HUES48 (cell line): ENCODE measurements around the gene PMFBP1.

Source experiments
- H3K27ac ChIP-seq: one replicate; pipeline ENCODE4 v1.7.0; 2013; ENCODE audit warnings: low read depth, low read length, inconsistent platforms
- H3K27me3 ChIP-seq: 2 replicates; pipeline ENCODE4 v1.6.1; 2013; ENCODE audit warnings: mild to moderate bottlenecking, low read length; ENCODE audit not compliant: control insufficient read depth, insufficient read depth
- H3K36me3 ChIP-seq: 2 replicates; pipeline ENCODE4 v1.6.1; 2013; ENCODE audit warnings: low read length; ENCODE audit not compliant: control insufficient read depth, insufficient read depth
- H3K4me1 ChIP-seq: 2 replicates; pipeline ENCODE4 v1.6.1; 2013; ENCODE audit warnings: mild to moderate bottlenecking, low read length; ENCODE audit not compliant: control insufficient read depth, insufficient read depth
- H3K4me3 ChIP-seq: 2 replicates; pipeline ENCODE4 v1.5.1; 2013; ENCODE audit warnings: mild to moderate bottlenecking, low read depth, low read length
- H3K9ac ChIP-seq: 2 replicates; pipeline ENCODE4 v1.6.1; 2013; ENCODE audit warnings: mild to moderate bottlenecking, low read depth, low read length, moderate library complexity
- H3K9me3 ChIP-seq: 2 replicates; pipeline ENCODE4 v1.6.1; 2013; ENCODE audit warnings: low read length; ENCODE audit not compliant: control insufficient read depth, insufficient read depth

PMFBP1 gene

GRCh38 chr16:72203401-72203800 lies 31.4 kb upstream of the PMFBP1 start:
- H3K27ac ChIP-seq = no peak overlapping the region
- H3K4me3 ChIP-seq = no peak overlapping the region
- no peaks in the 10 kb centered on the region for H3K36me3 ChIP-seq
- no peaks in the 10 kb centered on the region for H3K27me3 ChIP-seq
- H3K9me3 ChIP-seq = no peaks in the 10 kb centered on the region
- no peak overlapping the region for H3K9ac ChIP-seq
- H3K4me1 ChIP-seq = peaks cover 18% of the 10 kb centered on the region

- Histone ChIP-seq H3K4me3 (no peak overlapping the region), H3K27ac (no peak overlapping the region), H3K4me1 (peaks cover 18% of the 10 kb centered on the region), H3K27me3 (no peaks in the 10 kb centered on the region), H3K36me3 (no peaks in the 10 kb centered on the region), H3K9ac (no peak overlapping the region), H3K9me3 (no peaks in the 10 kb centered on the region)
Observed at GRCh38 chr16:72202014-72202413, 30.1 kb upstream of the PMFBP1 start.

GRCh38 chr16:72201387-72201786 lies 29.4 kb upstream of the PMFBP1 start:
- Histone ChIP-seq H3K27ac (no peak overlapping the region), H3K9ac (no peak overlapping the region), H3K4me3 (no peak overlapping the region), H3K36me3 (no peaks in the 10 kb centered on the region), H3K27me3 (no peaks in the 10 kb centered on the region), H3K4me1 (peaks cover 18% of the 10 kb centered on the region), H3K9me3 (no peaks in the 10 kb centered on the region)

GRCh38 chr16:72199761-72200337 lies 27.9 kb upstream of the PMFBP1 start:
- Histone ChIP-seq H3K36me3 (no peaks in the 10 kb centered on the region), H3K27me3 (no peaks in the 10 kb centered on the region), H3K9ac (no peak overlapping the region), H3K4me3 (no peak overlapping the region), H3K27ac (no peak overlapping the region), H3K9me3 (no peaks in the 10 kb centered on the region), H3K4me1 (peaks cover 25% of the 10 kb centered on the region)

- peaks cover 33% of the 10 kb centered on the region for H3K4me1 ChIP-seq
- no peak overlapping the region for H3K27ac ChIP-seq
- H3K9ac ChIP-seq = no peak overlapping the region
- H3K27me3 ChIP-seq = no peaks in the 10 kb centered on the region
- H3K36me3 ChIP-seq = no peaks in the 10 kb centered on the region
- H3K9me3 ChIP-seq = no peaks in the 10 kb centered on the region
- H3K4me3 ChIP-seq = no peak overlapping the region
Observed at GRCh38 chr16:72198771-72199201, 26.8 kb upstream of the PMFBP1 start.

GRCh38 chr16:72198021-72198711 lies 26.2 kb upstream of the PMFBP1 start:
- Histone ChIP-seq H3K4me3 (no peak overlapping the region), H3K36me3 (no peaks in the 10 kb centered on the region), H3K27ac (no peak overlapping the region), H3K9me3 (no peaks in the 10 kb centered on the region), H3K9ac (no peak overlapping the region), H3K4me1 (peaks cover 27% of the 10 kb centered on the region), H3K27me3 (no peaks in the 10 kb centered on the region)

GRCh38 chr16:72197545-72197944 lies 25.6 kb upstream of the PMFBP1 start:
- Histone ChIP-seq H3K9me3 (no peaks in the 10 kb centered on the region), H3K27ac (no peak overlapping the region), H3K9ac (no peak overlapping the region), H3K4me1 (peaks cover 21% of the 10 kb centered on the region), H3K27me3 (no peaks in the 10 kb centered on the region), H3K36me3 (no peaks in the 10 kb centered on the region), H3K4me3 (no peak overlapping the region)

GRCh38 chr16:72195609-72196008 lies 23.7 kb upstream of the PMFBP1 start:
- no peaks in the 10 kb centered on the region for H3K36me3 ChIP-seq
- peaks cover 21% of the 10 kb centered on the region for H3K4me1 ChIP-seq
- H3K9me3 ChIP-seq = no peaks in the 10 kb centered on the region
- H3K4me3 ChIP-seq = no peak overlapping the region
- no peak overlapping the region for H3K27ac ChIP-seq
- H3K27me3 ChIP-seq = no peaks in the 10 kb centered on the region
- H3K9ac ChIP-seq = no peak overlapping the region

GRCh38 chr16:72191551-72191950 lies 19.6 kb upstream of the PMFBP1 start:
- H3K27me3 ChIP-seq = no peaks in the 10 kb centered on the region
- no peak overlapping the region for H3K27ac ChIP-seq
- H3K4me3 ChIP-seq = no peak overlapping the region
- H3K36me3 ChIP-seq = no peaks in the 10 kb centered on the region
- H3K9me3 ChIP-seq = no peaks in the 10 kb centered on the region
- H3K4me1 ChIP-seq = peaks cover 16% of the 10 kb centered on the region
- H3K9ac ChIP-seq = no peak overlapping the region

- H3K27me3 ChIP-seq = no peaks in the 10 kb centered on the region
- H3K36me3 ChIP-seq = no peaks in the 10 kb centered on the region
- no peaks in the 10 kb centered on the region for H3K9me3 ChIP-seq
- H3K4me1 ChIP-seq = peaks cover 10% of the 10 kb centered on the region
- H3K9ac ChIP-seq = no peak overlapping the region
- H3K4me3 ChIP-seq = no peak overlapping the region
- no peak overlapping the region for H3K27ac ChIP-seq
Observed at GRCh38 chr16:72189865-72190371, 18.0 kb upstream of the PMFBP1 start.

- H3K9me3 ChIP-seq = no peaks in the 10 kb centered on the region
- no peak overlapping the region for H3K27ac ChIP-seq
- H3K27me3 ChIP-seq = no peaks in the 10 kb centered on the region
- H3K36me3 ChIP-seq = no peaks in the 10 kb centered on the region
- H3K4me3 ChIP-seq = no peak overlapping the region
- no peaks in the 10 kb centered on the region for H3K4me1 ChIP-seq
- no peak overlapping the region for H3K9ac ChIP-seq
Observed at GRCh38 chr16:72188541-72188940, 16.6 kb upstream of the PMFBP1 start.
